SH-SY5Y (cell line): ENCODE results near the gene WDR19.

Experiments used
- GATA2 ChIP-seq: IDR thresholded peaks from 2 replicates; pipeline ENCODE4 v1.6.1; 2011; ENCODE audit warnings: mild to moderate bottlenecking, low read depth, low read length
- GATA3 ChIP-seq: IDR thresholded peaks from 2 replicates; pipeline ENCODE4 v1.6.1; 2011; ENCODE audit warnings: low read depth, mild to moderate bottlenecking, low read length, moderate library complexity

Gene WDR19

DNA sequence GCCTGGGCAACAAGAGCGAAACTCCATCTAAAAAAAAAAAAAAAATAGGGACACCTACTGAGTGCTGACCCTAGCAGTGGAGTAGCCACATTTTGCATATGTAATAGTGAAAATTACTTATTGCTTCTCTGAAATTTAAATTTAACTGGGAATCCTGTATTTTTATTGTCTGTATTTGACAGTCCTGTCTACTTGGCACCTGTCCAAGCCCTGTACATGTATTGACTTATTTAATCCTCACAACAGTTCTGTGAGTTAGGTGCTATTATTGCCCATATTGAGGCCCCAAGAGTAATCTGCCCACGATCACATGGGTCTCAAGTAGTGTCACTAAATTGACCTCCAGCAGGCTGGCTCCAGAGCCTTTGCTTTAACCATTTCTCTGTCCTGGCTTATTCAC lies 81.6 kb downstream of the WDR19 start:
- TF ChIP-seq GATA3, result no peak

DNA sequence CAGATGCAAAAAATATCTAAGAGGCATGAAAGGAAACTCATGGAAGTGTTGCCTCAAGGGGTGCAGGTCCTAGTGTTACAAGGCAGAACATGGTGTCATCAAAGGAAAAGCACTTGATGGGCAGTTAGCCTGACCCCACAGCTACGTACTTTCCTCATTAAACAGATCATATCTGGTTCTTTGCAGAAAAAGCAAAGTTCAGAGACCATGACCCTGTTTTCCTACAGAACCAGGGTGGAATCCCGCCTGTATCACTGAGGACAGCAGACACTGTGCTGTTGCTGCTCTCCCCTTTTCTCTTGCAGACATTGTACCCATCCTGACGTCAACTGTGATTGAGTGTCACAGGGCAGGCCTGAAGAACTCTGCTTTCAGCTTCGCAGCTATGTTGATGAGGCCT lies 92.2 kb downstream of the WDR19 start:
- TF ChIP-seq GATA3 (0 out of 2 replicates have a peak, but pooled peaks have one; percentile 20), GATA2 (no peak)

DNA sequence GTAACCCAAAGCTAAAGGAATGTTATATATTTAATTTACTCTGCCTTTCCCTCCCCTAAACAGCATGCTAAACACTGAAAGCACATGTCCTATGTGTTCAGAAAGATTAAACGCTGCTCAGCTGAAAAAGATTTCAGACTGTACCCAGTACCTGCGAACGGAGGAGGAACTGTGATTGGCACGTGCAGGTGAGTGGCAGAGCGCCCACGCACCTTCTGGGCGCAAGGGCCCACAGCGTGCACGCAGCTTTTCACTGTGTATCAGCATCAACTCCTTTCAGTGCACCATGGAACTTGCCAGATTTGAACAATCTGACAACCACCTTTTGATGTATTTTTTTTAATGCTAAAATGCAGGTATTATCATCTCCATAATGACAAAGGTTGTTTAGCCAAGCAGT lies 96.1 kb downstream of the WDR19 start:
- TF ChIP-seq GATA2, result no peak
- no peak for TF ChIP-seq GATA3

- TF ChIP-seq GATA3 (no peak), GATA2 (no peak)
These were observed 97.1 kb downstream of the WDR19 start for GRCh38 chr4:39279416-39279815.

GRCh38 chr4:39280770-39281169 lies 98.4 kb downstream of the WDR19 start:
- TF ChIP-seq GATA3, result no peak
- TF ChIP-seq GATA2, result no peak

GRCh38 chr4:39285111-39285795 lies 102.9 kb downstream of the WDR19 start:
- TF ChIP-seq GATA3 (no peak), GATA2 (no peak)

GRCh38 chr4:39285853-39286252 lies 103.5 kb downstream of the WDR19 start:
- TF ChIP-seq GATA2 (no peak), GATA3 (no peak)

- no peak for TF ChIP-seq GATA3
- TF ChIP-seq GATA2, result no peak
These were observed 103.9 kb downstream of the WDR19 start for GRCh38 chr4:39286263-39286662.

DNA sequence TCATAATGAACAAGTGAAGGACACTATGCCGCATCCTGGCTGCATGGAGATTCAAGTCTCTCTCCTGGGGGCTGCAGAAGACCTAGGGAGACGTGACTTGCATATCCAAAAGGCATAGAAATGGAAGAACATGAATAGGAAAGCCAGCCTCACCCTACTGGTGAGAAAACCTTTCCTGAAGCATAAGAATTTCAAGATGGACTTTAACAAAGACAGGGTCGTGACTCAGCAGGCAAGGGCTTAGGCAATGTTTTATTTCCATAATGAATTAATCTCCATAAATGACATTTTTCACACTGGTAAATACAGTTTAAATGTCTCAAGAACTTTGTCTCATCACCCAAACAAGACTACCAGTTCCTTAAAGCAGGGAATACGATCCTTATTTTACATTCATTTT lies 104.9 kb downstream of the WDR19 start:
- no peak for TF ChIP-seq GATA2

DNA sequence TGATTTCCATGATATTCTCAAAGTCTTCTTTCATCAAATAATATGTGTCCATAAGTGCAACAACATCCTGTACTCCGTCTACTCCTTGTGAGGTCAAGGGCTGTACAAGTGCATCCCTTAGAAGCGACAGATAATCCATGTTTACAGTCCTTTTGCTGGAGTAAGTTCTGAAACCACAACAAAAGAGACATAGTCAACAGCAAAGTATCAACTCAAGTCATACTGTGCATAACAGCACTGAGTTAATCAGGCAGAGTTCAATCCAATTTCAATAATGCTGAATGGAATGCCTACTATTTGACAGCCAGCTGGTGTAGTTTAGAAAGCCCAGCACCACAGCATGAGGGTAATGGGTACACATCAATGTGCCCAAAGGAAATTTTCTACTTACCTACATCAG lies 109.4 kb downstream of the WDR19 start:
- TF ChIP-seq GATA2 (no peak), GATA3 (no peak)

GRCh38 chr4:39295784-39296183 lies 113.5 kb downstream of the WDR19 start:
- TF ChIP-seq GATA3, result no peak
- no peak for TF ChIP-seq GATA2

DNA sequence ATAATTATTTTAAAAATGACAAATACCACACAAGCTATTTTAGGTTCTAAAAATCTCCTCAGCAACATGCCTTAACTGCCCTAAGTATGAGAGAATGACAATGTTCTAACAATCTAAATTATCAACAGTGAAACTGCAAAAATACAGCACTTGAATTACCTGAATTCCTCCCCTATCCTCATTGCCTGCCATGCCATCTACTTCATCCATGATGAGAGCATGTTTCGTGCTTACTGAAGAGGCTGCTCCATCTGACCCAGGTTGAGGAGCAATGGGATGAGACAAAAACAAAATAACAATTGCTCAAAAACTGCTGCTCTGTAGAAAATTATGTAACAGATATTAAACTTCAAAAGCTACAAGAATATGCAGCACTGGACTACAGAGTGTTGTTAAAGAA lies 120.6 kb downstream of the WDR19 start:
- TF ChIP-seq GATA2 (no peak), GATA3 (no peak)

DNA sequence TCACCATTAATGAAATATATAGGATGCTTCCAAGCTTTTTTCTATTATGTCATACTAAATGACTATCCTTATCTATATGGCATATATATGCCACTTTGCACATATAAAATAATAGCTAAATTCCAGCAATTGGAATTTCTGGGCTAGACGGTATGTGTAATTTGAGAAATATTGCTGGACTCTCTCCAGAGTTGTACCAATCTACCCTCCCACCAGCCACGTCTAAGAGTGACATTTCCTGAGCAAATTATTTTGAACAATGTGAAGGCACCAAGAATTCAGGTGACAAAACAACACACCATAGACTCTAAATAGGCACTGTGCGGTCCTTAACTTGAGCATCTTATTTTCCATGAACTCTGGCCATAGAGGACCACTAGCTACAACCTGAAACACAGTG lies 121.5 kb downstream of the WDR19 start:
- no peak for TF ChIP-seq GATA3
- TF ChIP-seq GATA2, result no peak

GRCh38 chr4:39304651-39305050 lies 122.3 kb downstream of the WDR19 start:
- TF ChIP-seq GATA3 (no peak), GATA2 (no peak)

- TF ChIP-seq GATA3, result no peak
- TF ChIP-seq GATA2, result no peak
These were observed 123.8 kb downstream of the WDR19 start for GRCh38 chr4:39305912-39306677.
